Liver (tissue), 9 donors: ENCODE measurements around the gene SAXO2. TPM values are rescaled to one million over a fixed set of nuclear protein-coding genes. Genes with fewer than 3 reads are reported as not detected.
A peak's percentile ranks its signal among the peaks of the same experiment; 100 is the strongest.
"Not testable (repeated sequence)": the region's sequence is repeated elsewhere in the genome, so short reads cannot be mapped to it uniquely, and the experiment has no call there.

ENCODE experiments used
- DNase-seq: peaks from one replicate; pipeline ENCODE4 v3.0.0-alpha.2; 2017; ENCODE audit warnings: low spot score
- H3K27ac ChIP-seq, 2 donors: one replicate each; pipeline ENCODE4 v1.7.0; 2013; ENCODE audit warnings: inconsistent platforms in 2 of 2, low read length in 2 of 2, control low read depth in 1 of 2, low read depth in 1 of 2, mild to moderate bottlenecking in 1 of 2
- H3K27me3 ChIP-seq, 4 donors: one replicate each; pipeline versions ENCODE4 v1.6.1 to v1.7.0; 2013; ENCODE audit warnings: low read length in 3 of 4, inconsistent platforms in 1 of 4, mild to moderate bottlenecking in 1 of 4, moderate library complexity in 1 of 4; ENCODE audit not compliant: control insufficient read depth in 4 of 4, insufficient read depth in 4 of 4
- H3K36me3 ChIP-seq, 4 donors: one replicate each; pipeline versions ENCODE4 v1.6.1 to v1.7.0; 2013; ENCODE audit warnings: low read length in 3 of 4, mild to moderate bottlenecking in 3 of 4, low read depth in 1 of 4, moderate library complexity in 1 of 4; ENCODE audit not compliant: control insufficient read depth in 4 of 4, insufficient read depth in 3 of 4
- H3K4me1 ChIP-seq, 4 donors: one replicate each; pipeline versions ENCODE4 v1.6.1 to v1.7.0; 2013; ENCODE audit warnings: low read length in 3 of 4, mild to moderate bottlenecking in 3 of 4, moderate library complexity in 1 of 4; ENCODE audit not compliant: control insufficient read depth in 4 of 4, insufficient read depth in 4 of 4
- H3K4me3 ChIP-seq, 3 donors: one replicate each; pipeline versions ENCODE4 v1.6.1 to v1.7.0; 2013; ENCODE audit warnings: low read length in 3 of 3, control low read depth in 1 of 3, low read depth in 1 of 3, mild to moderate bottlenecking in 1 of 3
- H3K9ac ChIP-seq, 2 donors: one replicate each; pipeline ENCODE4 v1.7.0; 2013; ENCODE audit warnings: low read length in 2 of 2, mild to moderate bottlenecking in 2 of 2, moderate library complexity in 2 of 2, control low read depth in 1 of 2, low read depth in 1 of 2
- H3K9me3 ChIP-seq, 4 donors: one replicate each; pipeline versions ENCODE4 v1.6.1 to v1.7.0; 2013; ENCODE audit warnings: low read length in 3 of 4; ENCODE audit not compliant: control insufficient read depth in 4 of 4
- CTCF ChIP-seq: fragments of 150-350 bp; IDR thresholded peaks from 2 replicates; pipeline ENCODE4 v1.5.1; 2017; ENCODE audit warnings: improper control_type of control experiment, low read depth, low read length; ENCODE audit not compliant: missing input control
- EGR1 ChIP-seq, 2 donors: IDR thresholded peaks; 2 replicates each; pipeline ENCODE4 v1.6.1; 2016 to 2018; ENCODE audit warnings: antibody characterized with exemption in 2 of 2, low read depth in 2 of 2
- FOXA1 ChIP-seq: IDR thresholded peaks from 2 replicates; pipeline ENCODE4 v1.6.1; 2016; ENCODE audit warnings: antibody characterized with exemption
- FOXA2 ChIP-seq: IDR thresholded peaks from 2 replicates; pipeline ENCODE4 v1.6.1; 2016; ENCODE audit warnings: antibody characterized with exemption
- HNF4A ChIP-seq, 2 donors: conservative IDR thresholded peaks; 2 replicates each; pipeline ENCODE4 v1.6.1; 2016; ENCODE audit warnings: antibody characterized with exemption in 2 of 2, mild to moderate bottlenecking in 2 of 2
- HNF4G ChIP-seq: IDR thresholded peaks from 2 replicates; pipeline ENCODE4 v1.6.1; 2016; ENCODE audit warnings: antibody characterized with exemption
- MAX ChIP-seq: IDR thresholded peaks from 2 replicates; pipeline ENCODE4 v1.6.1; 2016; ENCODE audit warnings: antibody characterized with exemption
- NR2F2 ChIP-seq: IDR thresholded peaks from 2 replicates; pipeline ENCODE4 v1.6.1; 2016; ENCODE audit warnings: antibody characterized with exemption
- RAD21 ChIP-seq, 2 donors: IDR thresholded peaks; 2 replicates each; pipeline ENCODE4 v1.6.1; 2016; ENCODE audit warnings: antibody characterized with exemption in 2 of 2, mild to moderate bottlenecking in 2 of 2
- RXRA ChIP-seq, 2 donors: IDR thresholded peaks; 2 replicates each; pipeline ENCODE4 v1.6.1; 2017 to 2018; ENCODE audit warnings: antibody characterized with exemption in 2 of 2, mild to moderate bottlenecking in 1 of 2
- SP1 ChIP-seq: IDR thresholded peaks from 2 replicates; pipeline ENCODE4 v1.6.1; 2018; ENCODE audit warnings: antibody characterized with exemption, mild to moderate bottlenecking
- TAF1 ChIP-seq: conservative IDR thresholded peaks from 2 replicates; pipeline ENCODE4 v1.6.1; 2016; ENCODE audit warnings: antibody characterized with exemption, mild to moderate bottlenecking
- YY1 ChIP-seq: IDR thresholded peaks from 2 replicates; pipeline ENCODE4 v1.6.1; 2016; ENCODE audit warnings: antibody characterized with exemption, mild to moderate bottlenecking
- ZBTB33 ChIP-seq: IDR thresholded peaks from 2 replicates; pipeline ENCODE4 v1.6.1; 2016; ENCODE audit warnings: antibody characterized with exemption
- WGBS: extraction: QIAGEN DNeasy Blood & Tissue Kit; methylation state at CpG from one replicate; pipeline ENCODE4 v1.1.7; 2013; 5-methylcytosine and 5-hydroxymethylcytosine counted together
- polyA plus RNA-seq, 2 donors: library from polyadenylated mRNA; stranded (reverse) in 1 of 2; unstranded in 1 of 2; fragments of 200-250 nt in 1 of 2; fragments of >200 nt in 1 of 2; fragmentation: Nextera tagmentation in 1 of 2; extraction: Ambion mirVana in 1 of 2; gene quantifications; one replicate each; pipeline versions ENCODE4 v1.2.1 to v1.2.3, GENCODE V29; 2013 to 2015
- total RNA-seq, 2 donors: library from RNA; depleted of rRNA; stranded (reverse); fragments of >200 nt; gene quantifications; one replicate each; pipeline ENCODE4 v1.2.3, GENCODE V29; 2014
- TF ChIP-seq, protein P1 (sequence below): IDR thresholded peaks from 2 replicates; pipeline ENCODE4 v1.6.1; 2016; ENCODE audit warnings: antibody characterized with exemption, mild to moderate bottlenecking
- donor health status: healthy.
- donor health status: healthy.
- donor health status: healthy.
- donor health status: healthy.
- donor health status: healthy.

SAXO2 gene
- total and polyA plus RNA-seq, 4 donors, result 0.28 to 1.4 (median 0.43) TPM

GRCh38 chr15:82248261-82248660 is 14.4 kb upstream of the SAXO2 start:
- not testable (repeated sequence) for H3K9me3 ChIP-seq, H3K4me1 ChIP-seq, H3K27me3 ChIP-seq, H3K4me3 ChIP-seq, H3K9ac ChIP-seq, H3K36me3 ChIP-seq, DNase-seq, H3K27ac ChIP-seq
- whole genome bisulfite sequencing, result 96% methylated on average over 3 of the region's 3 CpGs

DNA sequence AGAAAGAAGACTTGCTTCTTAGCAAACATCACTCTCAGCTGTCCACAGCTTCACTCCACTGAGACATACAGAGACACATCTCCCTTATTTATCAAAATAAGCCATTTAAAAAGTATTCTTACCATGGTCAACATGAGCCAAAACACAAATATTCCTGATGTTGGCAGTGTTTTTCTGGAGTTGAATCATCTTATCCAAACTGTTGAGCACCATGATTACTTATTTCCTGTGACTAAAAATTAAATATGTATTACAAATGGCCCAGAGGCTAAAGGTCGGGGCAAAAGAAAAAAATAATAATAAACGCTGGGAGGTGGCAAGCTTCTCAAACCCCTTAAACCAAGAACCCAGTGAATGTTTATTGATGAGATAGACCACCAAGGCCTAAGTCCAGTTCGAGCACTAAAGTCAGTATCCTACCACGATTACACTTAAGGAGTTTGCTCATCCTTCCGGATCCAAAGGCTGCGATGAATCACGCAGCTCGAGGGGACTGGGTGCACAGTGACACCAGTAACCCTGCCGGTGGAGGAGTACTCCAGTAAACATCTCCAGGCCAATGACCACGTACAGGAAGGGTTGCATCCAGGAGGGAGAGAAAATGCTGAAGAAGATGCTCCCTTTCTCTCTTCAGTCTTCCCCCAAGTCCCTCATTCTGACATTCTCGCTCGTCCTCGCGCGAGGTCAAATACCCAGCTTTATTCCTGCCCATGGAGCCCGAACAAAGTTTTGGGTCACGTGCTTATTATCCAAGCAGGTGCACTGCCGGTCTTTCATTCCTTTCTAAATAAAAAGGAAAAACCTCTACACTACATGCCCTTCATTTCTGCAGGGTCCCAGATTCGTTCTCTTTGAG is 824 bp upstream of the SAXO2 start:
- 3% methylated on average over 19 of the region's 19 CpGs for WGBS
- Histone ChIP-seq H3K27ac (peak overlapping the region; percentile 87 to 90), H3K4me1 (peaks cover 2 to 16% (median 8%) of the 10 kb centered on the region in 4 donors), H3K4me3 (peak overlapping the region; percentile 70 to 93 (median 79)), H3K9ac (peak overlapping the region; percentile 47 to 78)
- not testable (repeated sequence) for H3K27me3 ChIP-seq, H3K9me3 ChIP-seq, H3K36me3 ChIP-seq
- peak; percentile 39 for DNase-seq
- TF ChIP-seq RXRA (IDR thresholded peaks at IDR 0.05), result peak in 1 of 2 donors; percentile 6
- TF ChIP-seq, protein P1, sequence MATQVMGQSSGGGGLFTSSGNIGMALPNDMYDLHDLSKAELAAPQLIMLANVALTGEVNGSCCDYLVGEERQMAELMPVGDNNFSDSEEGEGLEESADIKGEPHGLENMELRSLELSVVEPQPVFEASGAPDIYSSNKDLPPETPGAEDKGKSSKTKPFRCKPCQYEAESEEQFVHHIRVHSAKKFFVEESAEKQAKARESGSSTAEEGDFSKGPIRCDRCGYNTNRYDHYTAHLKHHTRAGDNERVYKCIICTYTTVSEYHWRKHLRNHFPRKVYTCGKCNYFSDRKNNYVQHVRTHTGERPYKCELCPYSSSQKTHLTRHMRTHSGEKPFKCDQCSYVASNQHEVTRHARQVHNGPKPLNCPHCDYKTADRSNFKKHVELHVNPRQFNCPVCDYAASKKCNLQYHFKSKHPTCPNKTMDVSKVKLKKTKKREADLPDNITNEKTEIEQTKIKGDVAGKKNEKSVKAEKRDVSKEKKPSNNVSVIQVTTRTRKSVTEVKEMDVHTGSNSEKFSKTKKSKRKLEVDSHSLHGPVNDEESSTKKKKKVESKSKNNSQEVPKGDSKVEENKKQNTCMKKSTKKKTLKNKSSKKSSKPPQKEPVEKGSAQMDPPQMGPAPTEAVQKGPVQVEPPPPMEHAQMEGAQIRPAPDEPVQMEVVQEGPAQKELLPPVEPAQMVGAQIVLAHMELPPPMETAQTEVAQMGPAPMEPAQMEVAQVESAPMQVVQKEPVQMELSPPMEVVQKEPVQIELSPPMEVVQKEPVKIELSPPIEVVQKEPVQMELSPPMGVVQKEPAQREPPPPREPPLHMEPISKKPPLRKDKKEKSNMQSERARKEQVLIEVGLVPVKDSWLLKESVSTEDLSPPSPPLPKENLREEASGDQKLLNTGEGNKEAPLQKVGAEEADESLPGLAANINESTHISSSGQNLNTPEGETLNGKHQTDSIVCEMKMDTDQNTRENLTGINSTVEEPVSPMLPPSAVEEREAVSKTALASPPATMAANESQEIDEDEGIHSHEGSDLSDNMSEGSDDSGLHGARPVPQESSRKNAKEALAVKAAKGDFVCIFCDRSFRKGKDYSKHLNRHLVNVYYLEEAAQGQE, result peak; percentile 25

DNA sequence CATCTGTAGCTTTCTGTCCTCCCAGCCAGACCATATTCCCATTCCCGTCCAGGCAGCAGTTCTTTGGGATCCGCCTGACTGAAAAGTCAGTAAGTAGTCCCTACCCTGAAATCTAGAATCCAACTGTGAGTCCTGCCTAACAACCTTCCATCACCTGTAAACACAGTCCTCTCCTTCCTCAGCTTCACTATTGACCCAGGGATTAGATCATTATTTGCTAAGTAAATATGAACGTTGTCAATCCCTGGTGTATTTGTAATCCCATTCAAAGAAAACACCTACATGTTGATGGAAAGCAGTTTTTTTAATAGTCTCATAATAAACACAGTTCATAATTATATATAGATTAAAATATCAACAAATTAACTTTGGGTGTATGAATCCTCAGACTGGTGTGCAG is 732 bp downstream of the SAXO2 start:
- no peaks in the 10 kb centered on the region for H3K9me3 ChIP-seq
- peak overlapping the region; percentile 87 to 90 for H3K27ac ChIP-seq
- 19% methylated on average over 3 of the region's 3 CpGs for WGBS
- no peaks in the 10 kb centered on the region for H3K27me3 ChIP-seq
- DNase-seq, result no peak
- peak overlapping the region in 2 of 3 donors; percentile 79 to 93 for H3K4me3 ChIP-seq
- peaks cover 2 to 16% (median 8%) of the 10 kb centered on the region in 4 donors for H3K4me1 ChIP-seq
- H3K36me3 ChIP-seq, result peaks cover 0 to 4% (median 3%) of the 10 kb centered on the region in 4 donors
- H3K9ac ChIP-seq, result peak overlapping the region in 1 of 2 donors; percentile 47
- peak; percentile 22 for TF ChIP-seq ZBTB33
- TF ChIP-seq RAD21 (IDR thresholded peaks at IDR 0.05), result no peak
- peak; percentile 33 for TF ChIP-seq YY1
- no peak for TF ChIP-seq CTCF
- peak; percentile 72 for TF ChIP-seq SP1
- peak; percentile 100 for TF ChIP-seq FOXA1
- TF ChIP-seq, protein P1, result peak; percentile 23
- peak; percentile 100 for TF ChIP-seq FOXA2
- TF ChIP-seq EGR1 (IDR thresholded peaks at IDR 0.05; ENCODE audit: low read depth in 2 of 2), result no peak
- no peak for TF ChIP-seq MAX
- no peak for TF ChIP-seq HNF4G
- TF ChIP-seq RXRA (IDR thresholded peaks at IDR 0.05), result peak; percentile 20 to 32
- TF ChIP-seq HNF4A (conservative IDR thresholded peaks at IDR 0.05), result peak in 1 of 2 donors; percentile 45
- no peak for TF ChIP-seq NR2F2
- TF ChIP-seq TAF1, result no peak
